Gastrocnemius medialis (tissue), 4 donors: Measurements from ENCODE around the gene SOX30.

Experiments
- CTCF ChIP-seq, 5 experiments: fragments of 450-650 bp in 3 of 5; fragments of 200-600 bp in 2 of 5; sonication (generic) in 2 of 5; IDR thresholded peaks in 4 of 5; conservative IDR thresholded peaks in 1 of 5; 1 replicate in 4 of 5; 2 replicates in 1 of 5; pipeline ENCODE4 v1.5.1; 2016 to 2019; ENCODE audit warnings: antibody characterized with exemption in 5 of 5, mild to moderate bottlenecking in 3 of 5, moderate library complexity in 3 of 5
- POLR2A ChIP-seq, 2 donors: fragments of 450-650 bp; IDR thresholded peaks; one replicate each; pipeline ENCODE4 v1.6.1; 2017; ENCODE audit warnings: antibody characterized with exemption in 2 of 2, mild to moderate bottlenecking in 2 of 2, moderate library complexity in 2 of 2

GRCh38 chr5:157599565-157599964, 52.7 kb downstream of the SOX30 start:
- TF ChIP-seq CTCF (IDR thresholded peaks at IDR 0.05 in 4 of 5, conservative IDR thresholded peaks at IDR 0.05 in 1 of 5) (no peak), POLR2A (IDR thresholded peaks at IDR 0.05) (no peak)
